Choroid plexus epithelial cell (primary cell): ENCODE data around the gene HCN2.

Experiments used
- DNase-seq: peaks from one replicate; pipeline ENCODE4 v3.0.0-alpha.2; 2010; ENCODE audit warnings: low read depth
- H3K4me3 ChIP-seq: 2 replicates; pipeline ENCODE4 v1.5.1; 2011; ENCODE audit warnings: low read depth, mild to moderate bottlenecking, control low read depth, low read length, moderate library complexity
- CTCF ChIP-seq: conservative IDR thresholded peaks from 2 replicates; pipeline ENCODE4 v1.5.1; 2011; ENCODE audit warnings: low read depth, mild to moderate bottlenecking, control low read depth, inconsistent platforms, low read length, moderate library complexity

Gene HCN2

GRCh38 chr19:640606-641189 lies 51.0 kb downstream of the HCN2 start:
- DNase-seq = no peak
- TF ChIP-seq CTCF = no peak
- no peak overlapping the region for H3K4me3 ChIP-seq

- H3K4me3 ChIP-seq = no peak overlapping the region
- no peak for TF ChIP-seq CTCF
- no peak for DNase-seq
Measured at GRCh38 chr19:641702-642101, 52.0 kb downstream of the HCN2 start.

GRCh38 chr19:642767-643727 lies 53.4 kb downstream of the HCN2 start:
- DNase-seq = no peak
- no peak overlapping the region for H3K4me3 ChIP-seq
- TF ChIP-seq CTCF = no peak

GRCh38 chr19:643736-644135 lies 54.1 kb downstream of the HCN2 start:
- no peak for DNase-seq
- TF ChIP-seq CTCF = no peak
- H3K4me3 ChIP-seq = no peak overlapping the region

- no peak for TF ChIP-seq CTCF
Measured at GRCh38 chr19:644363-644762, 54.7 kb downstream of the HCN2 start.

GRCh38 chr19:644789-645188 lies 55.1 kb downstream of the HCN2 start:
- DNase-seq = no peak
- H3K4me3 ChIP-seq = no peak overlapping the region
- TF ChIP-seq CTCF = no peak

More at GRCh38 chr19:644363-644762, 54.7 kb downstream of the HCN2 start:
- no peak overlapping the region for H3K4me3 ChIP-seq
- no peak for DNase-seq
